Measurements from ENCODE around the gene PHKG2.

Gene PHKG2

GRCh38 chr16:30777591-30778297 is 29.5 kb downstream of the PHKG2 start:
- DNase-seq = no peak

DNA sequence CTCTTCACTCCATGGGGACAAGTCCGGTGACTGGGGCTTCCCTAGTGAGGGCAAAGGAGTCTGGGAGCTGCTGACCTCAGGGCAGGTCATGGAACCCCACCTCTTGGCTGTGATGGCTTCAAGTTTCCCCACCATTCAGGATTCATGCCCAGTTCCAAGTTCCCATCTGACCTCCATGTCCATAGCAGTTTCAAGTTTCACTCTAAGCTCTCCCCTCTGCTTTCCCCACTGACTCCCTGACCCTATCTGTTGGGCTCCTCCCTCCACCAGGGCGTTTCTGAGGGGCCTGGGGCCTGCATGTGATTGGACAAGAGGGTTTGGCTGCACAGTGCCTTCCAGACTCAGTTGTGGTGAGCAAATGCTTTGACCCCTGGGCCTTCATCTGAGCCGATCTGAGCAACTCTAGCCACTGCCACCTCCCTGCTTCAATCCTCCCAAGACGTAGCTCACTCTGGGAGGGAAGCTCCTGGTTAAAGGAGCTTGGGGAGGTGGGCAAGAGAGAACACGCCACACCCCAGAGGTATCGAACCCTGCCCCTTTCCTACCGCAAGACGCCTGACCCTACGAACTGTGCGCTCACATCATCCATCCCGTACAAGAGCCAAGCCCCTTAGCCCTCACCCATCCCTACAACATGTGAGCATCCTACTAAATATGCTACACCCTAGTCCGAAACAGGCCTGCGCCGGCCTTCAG is 30.5 kb downstream of the PHKG2 start:
- no peak for DNase-seq

DNA sequence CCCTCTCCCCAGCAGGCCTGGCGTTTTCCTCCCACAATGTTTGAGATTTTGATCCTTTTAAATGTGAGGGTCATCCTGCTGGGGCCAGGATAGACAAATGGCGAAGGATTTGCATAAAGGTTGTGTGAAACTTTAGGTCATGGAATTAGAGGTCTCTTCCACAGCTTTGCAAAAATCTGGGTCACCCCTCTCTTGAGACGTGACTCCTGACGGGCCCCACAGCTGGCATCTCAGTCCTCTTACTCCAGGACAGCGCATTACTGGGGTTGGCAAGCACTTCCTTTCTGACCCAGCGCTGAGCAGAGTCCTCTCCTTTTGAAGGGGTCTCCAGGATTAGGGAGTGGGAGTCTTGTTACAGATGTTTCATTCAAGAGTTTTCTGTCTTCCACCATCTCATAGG is 31.4 kb downstream of the PHKG2 start:
- DNase-seq = no peak

GRCh38 chr16:30780021-30780420 is 31.8 kb downstream of the PHKG2 start:
- no peak for DNase-seq

- DNase-seq = no peak
Observed at GRCh38 chr16:30780549-30780948, 32.3 kb downstream of the PHKG2 start.

GRCh38 chr16:30782486-30783279 is 34.5 kb downstream of the PHKG2 start:
- DNase-seq = no peak

GRCh38 chr16:30783280-30784109 is 35.3 kb downstream of the PHKG2 start:
- no peak for DNase-seq

GRCh38 chr16:30784215-30784614 is 36.0 kb downstream of the PHKG2 start:
- DNase-seq = no peak

DNA sequence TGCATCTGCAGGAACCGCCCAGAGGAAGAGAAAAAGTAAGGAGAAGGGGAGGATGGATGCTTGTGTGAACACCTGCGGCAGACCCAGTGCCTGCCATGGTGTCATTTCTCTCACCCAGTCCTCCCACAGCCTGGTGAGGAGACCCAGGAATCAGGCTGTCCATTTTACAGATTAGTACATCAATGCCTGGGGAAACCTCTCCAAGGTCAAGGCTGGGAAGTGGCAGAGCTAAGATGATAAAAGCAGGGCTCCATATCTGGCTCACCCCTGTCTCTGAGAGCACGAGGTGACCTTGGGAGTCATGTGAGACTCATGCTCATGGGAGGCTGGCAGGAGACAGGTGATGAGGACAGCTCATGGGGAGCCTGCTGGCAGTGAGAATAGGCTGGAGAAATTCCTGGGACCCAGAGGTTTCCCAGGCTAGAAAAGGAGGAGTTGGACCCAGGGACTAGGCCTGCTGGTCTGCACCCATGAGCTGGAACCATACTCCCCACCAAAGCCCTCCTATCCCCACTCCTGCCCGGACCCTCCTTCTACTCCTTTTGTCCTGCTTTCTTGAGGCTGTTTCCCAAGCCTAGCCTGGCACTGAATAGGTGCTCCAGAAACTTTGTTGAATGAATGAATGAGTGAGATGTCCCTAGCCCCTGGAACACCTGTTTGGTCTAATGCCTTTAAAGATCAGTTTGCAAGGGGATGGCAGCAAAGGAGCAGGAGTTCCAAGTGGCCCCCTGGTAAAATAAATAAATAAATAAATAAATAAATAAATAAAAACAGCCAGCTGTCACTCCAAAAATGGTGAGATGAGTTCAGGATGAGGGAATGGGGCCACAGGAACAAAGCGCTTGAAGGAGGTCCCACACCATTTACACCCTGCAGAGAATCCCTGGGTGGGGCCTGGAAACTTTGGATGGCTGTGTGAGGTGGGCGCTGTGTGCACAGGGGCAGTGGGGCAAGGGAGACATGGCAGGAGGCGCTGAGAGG is 37.2 kb downstream of the PHKG2 start:
- no peak for DNase-seq

GRCh38 chr16:30786115-30786935 is 38.1 kb downstream of the PHKG2 start:
- DNase-seq = peak; percentile 26

GRCh38 chr16:30786936-30787612 is 38.8 kb downstream of the PHKG2 start, which contains the start of gene ZNF629:
Gene ZNF629 (minus strand): TSS chr16:30787205. CDS start chr16:30784482, 2,723 bp downstream.
- peak; percentile 20 for DNase-seq

DNA sequence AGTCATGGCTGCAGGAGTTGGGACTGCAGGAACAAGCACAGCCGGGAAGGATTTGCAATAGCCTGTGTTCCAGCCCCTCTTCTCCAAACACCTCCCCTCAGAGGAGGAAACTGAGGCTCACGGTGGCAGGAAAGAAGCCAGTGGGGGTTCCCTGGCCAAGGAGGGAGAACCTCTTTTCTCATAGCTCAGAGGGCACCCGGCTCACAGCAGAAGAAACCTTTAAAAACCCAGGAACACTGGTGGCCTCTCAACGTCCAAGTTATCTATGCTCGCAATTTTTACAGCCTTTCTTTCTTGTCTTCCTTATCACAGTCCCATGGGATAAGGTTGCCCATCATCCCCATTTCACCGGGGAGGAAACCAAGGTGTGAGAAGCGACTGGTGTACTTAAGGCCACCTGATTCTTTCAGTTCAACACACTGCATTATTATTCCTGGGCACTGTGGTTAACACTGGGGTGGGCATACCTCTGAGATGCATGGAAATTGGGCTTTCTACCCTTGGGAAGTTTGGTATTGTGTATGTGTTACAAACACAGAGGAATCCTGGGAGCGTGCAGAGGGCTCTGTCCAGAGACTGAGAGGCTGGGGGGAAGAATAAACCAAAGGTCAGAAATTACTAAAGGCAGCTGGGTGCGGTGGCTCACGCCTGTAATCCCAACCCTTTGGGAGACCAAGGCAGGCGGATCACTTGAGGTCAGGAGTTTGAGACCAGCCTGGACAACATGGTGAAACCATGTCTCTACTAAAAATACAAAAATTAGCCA is 39.6 kb downstream of the PHKG2 start:
- DNase-seq = peak; percentile 5

- no peak for DNase-seq
Observed at GRCh38 chr16:30793508-30794069, 45.4 kb downstream of the PHKG2 start.

GRCh38 chr16:30794634-30795033 is 46.4 kb downstream of the PHKG2 start:
- DNase-seq = no peak

DNA sequence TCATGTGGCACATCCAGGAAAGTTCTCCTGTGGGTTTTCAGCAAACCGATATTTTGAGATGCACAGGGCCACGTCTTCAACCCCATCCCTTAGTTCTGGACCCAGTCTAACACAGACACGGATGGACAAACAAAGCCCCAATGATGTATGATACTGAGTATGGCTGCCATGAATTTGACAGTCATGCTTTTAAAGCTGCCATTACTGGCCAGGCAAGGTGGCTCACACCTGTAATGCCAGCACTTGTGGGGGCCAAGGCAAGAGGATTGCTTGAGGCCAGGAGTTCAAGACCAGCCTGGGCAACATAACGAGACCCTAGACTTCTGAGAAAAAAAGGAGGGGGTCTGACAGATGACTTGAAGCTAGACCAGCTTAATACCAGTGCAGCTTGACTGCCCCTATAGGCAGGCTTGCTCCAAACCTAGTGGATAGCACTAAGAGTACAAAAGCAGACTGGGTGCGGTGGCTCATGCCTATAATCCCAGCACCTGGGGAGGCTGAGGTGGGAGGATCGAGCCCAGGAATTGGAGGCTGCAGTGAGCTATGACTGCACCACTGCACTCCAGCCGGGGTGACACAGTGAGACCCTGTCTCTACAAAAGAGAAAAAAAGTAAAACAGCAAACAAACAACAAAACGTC is 49.6 kb downstream of the PHKG2 start:
- DNase-seq = no peak
